ENCODE data around the gene STOM.

GRCh38 chr9:121322737-121323448 is 47.2 kb downstream of the STOM start:
- no peak for TF ChIP-seq CTCF (conservative IDR thresholded peaks at IDR 0.05)
- no peak for TF ChIP-seq ZFX (IDR thresholded peaks at IDR 0.05)

Data from C4-2B (cell line).